Left renal pelvis (tissue), 4 donors: Measurements from ENCODE around the gene SLC6A6. TPM values are rescaled to one million over a fixed set of nuclear protein-coding genes. Genes with fewer than 3 reads are reported as not detected.
A peak's percentile ranks its signal among the peaks of the same experiment; 100 is the strongest.

Experiments
- DNase-seq, 4 donors: peaks; one replicate each; pipeline ENCODE4 v3.0.0-alpha.2; 2013; ENCODE audit warnings: low read depth in 4 of 4, low spot score in 3 of 4
- polyA plus RNA-seq, 4 donors: library from polyadenylated mRNA; unstranded; fragments of 120-200 nt; gene quantifications; one replicate each; pipeline ENCODE4 v1.2.1, GENCODE V29; 2013; ENCODE audit not compliant: insufficient read length in 4 of 4

SLC6A6 gene
- polyA plus RNA-seq, 4 donors = 18.8 to 23.2 (median 21.0) TPM

DNA sequence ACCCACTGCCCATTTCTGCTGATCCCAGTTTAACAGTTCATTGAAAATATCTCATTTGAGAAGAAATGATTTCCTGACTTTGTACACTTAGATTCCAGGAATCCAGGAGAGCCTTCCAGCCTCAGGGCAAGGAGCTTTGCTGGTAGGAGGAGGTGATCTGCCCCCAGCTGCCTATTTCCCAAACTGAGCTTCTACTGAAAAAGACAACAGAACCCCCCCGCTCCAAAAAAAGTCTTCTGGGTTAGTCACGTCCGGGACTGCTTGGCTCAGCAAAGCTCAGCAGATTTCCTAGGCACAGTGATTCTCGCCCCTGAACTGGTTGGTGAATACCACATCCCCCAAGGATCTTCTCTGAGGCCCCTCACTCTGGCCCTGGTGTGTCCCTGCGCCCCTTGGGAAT, 13.1 kb downstream of the SLC6A6 start:
- no peak for DNase-seq

DNA sequence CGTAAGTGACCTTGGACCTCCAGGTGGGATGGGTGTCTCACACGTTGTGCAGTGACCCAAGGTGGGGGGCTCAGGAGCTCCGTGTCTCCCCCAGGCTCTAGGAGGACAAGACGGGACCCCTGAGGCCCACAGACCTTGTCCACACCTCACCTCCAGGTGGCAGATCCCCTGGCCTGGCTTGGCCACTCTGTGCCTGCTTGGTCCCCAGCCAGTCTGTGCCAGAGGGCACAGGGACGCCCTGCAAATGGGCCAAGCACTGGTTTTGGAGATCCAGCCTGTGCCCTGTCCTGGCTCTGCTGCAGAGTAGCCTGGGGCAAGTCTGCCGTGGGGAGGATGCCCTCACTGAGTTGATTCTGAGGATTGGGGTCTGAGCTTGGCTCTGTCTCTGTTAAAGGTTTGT, 14.0 kb downstream of the SLC6A6 start:
- no peak for DNase-seq

- peak in 1 of 4 donors; percentile 72 for DNase-seq
Measured at GRCh38 chr3:14418296-14419250, 16.2 kb downstream of the SLC6A6 start.

- no peak for DNase-seq
Measured at GRCh38 chr3:14422016-14422963, 19.9 kb downstream of the SLC6A6 start.

- DNase-seq = no peak
Measured at GRCh38 chr3:14423197-14423743, 20.9 kb downstream of the SLC6A6 start.

- no peak for DNase-seq
Measured at GRCh38 chr3:14423963-14424362, 21.6 kb downstream of the SLC6A6 start.

GRCh38 chr3:14424711-14425580, 22.5 kb downstream of the SLC6A6 start:
- DNase-seq = no peak

DNA sequence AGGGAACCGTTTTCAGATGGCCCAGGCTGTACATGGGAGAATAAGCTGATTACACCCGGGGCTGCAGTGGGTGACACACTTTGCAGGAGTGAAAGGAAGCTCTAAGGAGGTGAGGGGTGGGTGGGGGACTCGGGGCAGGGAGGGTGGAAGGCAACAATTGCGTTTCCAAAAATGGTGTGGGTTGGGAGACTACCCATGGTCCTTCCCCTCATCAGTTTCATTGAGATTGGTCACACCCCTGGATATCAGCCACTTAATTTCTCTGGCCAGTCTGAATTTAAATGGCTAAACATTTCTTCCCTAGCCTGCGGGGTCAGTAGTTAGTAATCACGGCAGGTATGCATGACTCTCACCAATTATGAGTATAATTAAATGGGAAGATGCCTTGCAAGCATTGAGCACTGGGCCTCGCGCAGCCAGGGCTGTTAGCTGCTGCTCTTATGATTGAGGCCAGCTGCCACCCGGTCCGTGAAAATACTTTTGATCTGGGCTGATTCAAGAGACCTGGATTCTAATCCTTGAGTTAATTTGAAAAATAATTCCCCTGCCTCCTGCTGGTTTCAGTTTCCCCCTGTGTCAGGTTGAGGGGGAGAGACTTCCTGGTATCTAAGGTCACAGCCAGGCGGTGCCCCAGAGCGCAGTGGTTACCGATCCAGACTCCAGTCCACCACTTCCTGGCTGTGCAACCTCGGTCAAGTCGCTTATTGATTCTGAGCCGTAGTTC, 23.3 kb downstream of the SLC6A6 start:
- DNase-seq = no peak

DNA sequence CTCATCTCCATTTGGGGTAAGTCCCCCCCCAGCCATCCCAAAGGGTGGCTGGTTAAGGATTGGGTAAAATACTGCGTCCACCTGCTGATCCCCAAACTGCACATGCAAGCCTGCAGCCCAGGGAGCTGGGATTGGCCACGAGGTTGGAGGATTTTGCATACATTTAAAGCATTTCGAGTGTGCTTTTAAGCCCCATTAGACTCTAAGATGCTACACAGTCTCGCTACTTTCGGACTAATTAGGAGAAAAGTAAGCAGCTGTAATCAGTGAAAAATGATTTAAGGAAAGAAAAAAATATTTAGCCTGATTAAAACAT, 23.9 kb downstream of the SLC6A6 start:
- no peak for DNase-seq

- DNase-seq = no peak
Measured at GRCh38 chr3:14428087-14429033, 26.0 kb downstream of the SLC6A6 start.

GRCh38 chr3:14429237-14429636, 26.8 kb downstream of the SLC6A6 start:
- DNase-seq = no peak

- no peak for DNase-seq
Measured at GRCh38 chr3:14429640-14430039, 27.2 kb downstream of the SLC6A6 start.

DNA sequence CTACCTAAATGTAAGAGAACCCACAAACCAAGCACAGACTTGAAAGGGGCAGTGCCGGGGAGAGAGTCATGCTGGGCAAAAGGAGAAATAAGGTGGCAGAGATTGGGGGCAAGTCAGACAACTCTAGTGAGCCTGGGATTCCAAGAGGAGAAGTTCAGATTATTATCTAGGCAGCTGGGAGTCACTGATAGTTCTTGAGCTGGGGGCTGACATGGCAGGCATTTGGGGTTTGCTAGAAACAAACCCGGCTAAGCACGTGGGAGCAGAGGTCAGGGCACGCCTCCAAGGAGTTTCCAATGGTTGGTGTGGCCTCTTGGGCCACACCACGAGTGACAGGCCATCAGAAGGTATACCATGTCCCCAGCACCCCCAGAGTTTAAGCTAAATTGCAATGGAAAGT, 27.6 kb downstream of the SLC6A6 start:
- no peak for DNase-seq

GRCh38 chr3:14430706-14431451, 28.5 kb downstream of the SLC6A6 start:
- no peak for DNase-seq

- DNase-seq = no peak
Measured at GRCh38 chr3:14431452-14431916, 29.1 kb downstream of the SLC6A6 start.

DNA sequence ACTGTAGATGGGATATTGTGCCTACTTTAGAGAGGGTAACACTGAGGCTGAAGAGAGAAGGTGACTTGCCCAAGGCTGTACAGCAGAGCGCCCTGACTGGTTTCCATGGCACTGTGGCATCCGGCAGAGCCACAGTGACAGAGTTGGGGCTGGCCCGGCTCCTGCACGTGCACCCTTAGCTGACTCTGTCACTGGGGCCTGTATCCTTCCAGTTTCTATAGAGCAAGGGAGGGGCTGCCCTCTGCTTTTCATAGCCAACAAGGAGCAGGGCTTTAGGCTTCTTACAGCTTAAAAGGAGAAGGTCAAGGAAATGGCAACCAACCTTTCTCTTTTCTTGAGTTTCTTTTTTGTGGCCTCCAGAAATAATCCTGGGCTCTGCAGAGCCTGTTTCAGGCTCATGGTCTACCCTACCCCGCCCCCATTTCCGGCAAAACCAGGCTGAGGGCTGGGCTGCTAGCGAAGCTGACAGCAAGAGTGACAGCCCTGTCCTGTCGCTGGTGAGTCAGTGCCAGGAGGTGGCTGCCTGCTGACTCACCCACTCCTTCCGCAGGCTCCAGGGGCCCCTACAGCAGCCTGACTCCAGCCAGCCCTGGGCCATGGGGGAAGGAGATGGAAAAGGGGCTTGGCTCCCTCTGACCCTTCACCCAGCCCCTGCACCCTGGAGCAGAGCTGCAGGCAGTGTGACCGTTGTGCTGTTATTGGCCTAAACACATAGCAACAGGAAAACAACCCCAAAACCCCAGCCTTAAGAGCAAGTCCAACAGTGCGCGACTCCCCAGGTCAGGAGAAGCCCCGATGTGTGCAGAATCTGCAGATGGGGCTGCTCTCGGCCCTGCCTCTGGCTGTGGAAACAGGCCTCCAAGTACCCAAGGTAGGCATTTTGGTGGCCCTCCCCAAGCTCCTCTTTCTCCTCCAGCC, 29.8 kb downstream of the SLC6A6 start:
- DNase-seq = peak in 1 of 4 donors; percentile 46

DNA sequence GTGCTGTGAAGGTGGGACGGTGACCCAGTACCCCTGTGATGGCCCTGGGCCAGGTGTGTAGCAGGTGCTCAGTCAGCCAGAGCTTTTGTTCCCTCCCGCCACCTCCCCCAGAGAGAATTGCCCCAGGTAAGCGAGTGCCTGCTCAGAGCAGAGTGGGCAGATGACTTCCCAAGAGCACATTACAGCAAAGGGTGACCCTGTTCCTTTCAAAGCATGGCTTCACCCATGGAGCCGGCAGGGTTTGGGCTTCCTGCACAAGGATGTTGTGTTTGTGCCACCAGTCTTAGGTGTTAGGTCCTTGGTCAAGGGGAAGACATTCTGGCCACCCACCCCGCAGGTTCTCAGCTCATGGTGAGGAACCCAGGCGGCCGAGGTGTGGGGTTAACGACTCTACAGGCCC, 30.7 kb downstream of the SLC6A6 start:
- no peak for DNase-seq
